Fibroblast of mammary gland (primary cell): ENCODE results near the gene PSMA6.

Experiments
- DNase-seq: peaks from one replicate; pipeline ENCODE4 v3.0.0-alpha.2; 2010; ENCODE audit warnings: low read depth
- H3K4me3 ChIP-seq: 2 replicates; pipeline ENCODE4 v1.5.1; 2011; ENCODE audit warnings: low read depth, mild to moderate bottlenecking, low read length, moderate library complexity; ENCODE audit not compliant: control insufficient read depth
- CTCF ChIP-seq: conservative IDR thresholded peaks from 2 replicates; pipeline ENCODE4 v1.5.1; 2011; ENCODE audit warnings: low read depth, low read length, inconsistent platforms; ENCODE audit not compliant: control insufficient read depth, insufficient read depth

Gene PSMA6

GRCh38 chr14:35362450-35362849 lies 70.3 kb downstream of the PSMA6 start:
- DNase-seq: no peak
- no peak for TF ChIP-seq CTCF
- H3K4me3 ChIP-seq: no peak overlapping the region

GRCh38 chr14:35362911-35363374 lies 70.8 kb downstream of the PSMA6 start:
- no peak overlapping the region for H3K4me3 ChIP-seq
- peak; percentile 66 for DNase-seq
- TF ChIP-seq CTCF: no peak

GRCh38 chr14:35365130-35366055 lies 73.2 kb downstream of the PSMA6 start:
- peak; percentile 93 for DNase-seq
- no peak for TF ChIP-seq CTCF
- H3K4me3 ChIP-seq: no peak overlapping the region

- TF ChIP-seq CTCF: no peak
- H3K4me3 ChIP-seq: no peak overlapping the region
- DNase-seq: peak; percentile 68
Observed at GRCh38 chr14:35366056-35366451, 73.9 kb downstream of the PSMA6 start.

GRCh38 chr14:35366521-35366976 lies 74.4 kb downstream of the PSMA6 start:
- no peak for TF ChIP-seq CTCF
- no peak overlapping the region for H3K4me3 ChIP-seq
- no peak for DNase-seq

GRCh38 chr14:35367056-35367372 lies 74.8 kb downstream of the PSMA6 start:
- TF ChIP-seq CTCF: no peak
- DNase-seq: no peak
- H3K4me3 ChIP-seq: no peak overlapping the region
